Neural crest cell (in vitro differentiated cells): ENCODE data around the gene LRMDA. TPM values are rescaled to one million over a fixed set of nuclear protein-coding genes. Genes with fewer than 3 reads are reported as not detected.

Source experiments
- DNase-seq: peaks from one replicate; pipeline ENCODE4 v3.0.0; 2021; ENCODE audit warnings: low read depth, mixed read lengths, low spot score
- H3K27ac Mint-ChIP-seq: one replicate; pipeline ENCODE4 v1.8.0; 2021; ENCODE audit warnings: mild to moderate bottlenecking, mixed read lengths; ENCODE audit not compliant: unreplicated experiment
- H3K27me3 Mint-ChIP-seq: 2 replicates; pipeline ENCODE4 v1.8.0; 2021; ENCODE audit warnings: low read depth, mild to moderate bottlenecking, mixed read lengths
- H3K36me3 Mint-ChIP-seq: 2 replicates; pipeline ENCODE4 v1.8.0; 2021; ENCODE audit warnings: low read depth, mild to moderate bottlenecking, mixed read lengths
- H3K4me1 Mint-ChIP-seq: 2 replicates; pipeline ENCODE4 v1.8.0; 2021; ENCODE audit warnings: mixed read lengths
- H3K4me3 Mint-ChIP-seq: one replicate; pipeline ENCODE4 v1.8.0; 2021; ENCODE audit warnings: mild to moderate bottlenecking, mixed read lengths
- H3K9me3 Mint-ChIP-seq: 2 replicates; pipeline ENCODE4 v1.8.0; 2021; ENCODE audit warnings: mixed read lengths
- CTCF ChIP-seq: fragments of 200-600 bp; sonication (generic); conservative IDR thresholded peaks from 2 replicates; pipeline ENCODE4 v1.5.0; 2021; ENCODE audit warnings: antibody characterized with exemption, mild to moderate bottlenecking
- total RNA-seq: library from RNA; stranded (reverse); gene quantifications from 2 replicates; pipeline ENCODE4 v1.2.1, GENCODE V29; 2021

Gene LRMDA
- total RNA-seq, 1 donor from 2014 or later = 3.1 TPM

GRCh38 chr10:76487582-76487981 lies 1056.2 kb downstream of the LRMDA start:
- H3K27me3 Mint-ChIP-seq = no peaks in the 10 kb centered on the region
- H3K4me1 Mint-ChIP-seq = no peaks in the 10 kb centered on the region
- TF ChIP-seq CTCF = no peak
- peaks cover 14% of the 10 kb centered on the region for H3K9me3 Mint-ChIP-seq
- H3K4me3 Mint-ChIP-seq = no peak overlapping the region
- H3K36me3 Mint-ChIP-seq = peaks cover 2% of the 10 kb centered on the region
- DNase-seq = no peak
- no peak overlapping the region for H3K27ac Mint-ChIP-seq

GRCh38 chr10:76488602-76489001 lies 1057.2 kb downstream of the LRMDA start:
- no peak for DNase-seq
- no peak overlapping the region for H3K27ac Mint-ChIP-seq
- H3K9me3 Mint-ChIP-seq = peaks cover 14% of the 10 kb centered on the region
- peaks cover 2% of the 10 kb centered on the region for H3K36me3 Mint-ChIP-seq
- H3K4me1 Mint-ChIP-seq = no peaks in the 10 kb centered on the region
- H3K4me3 Mint-ChIP-seq = no peak overlapping the region
- TF ChIP-seq CTCF = no peak
- no peaks in the 10 kb centered on the region for H3K27me3 Mint-ChIP-seq

- Mint-ChIP-seq H3K4me1 (no peaks in the 10 kb centered on the region), H3K27me3 (no peaks in the 10 kb centered on the region), H3K36me3 (peaks cover 6% of the 10 kb centered on the region), H3K9me3 (peaks cover 18% of the 10 kb centered on the region), H3K27ac (no peak overlapping the region), H3K4me3 (no peak overlapping the region)
- no peak for DNase-seq
- TF ChIP-seq CTCF = no peak
Observed at GRCh38 chr10:76491216-76491615, 1059.8 kb downstream of the LRMDA start.

- Mint-ChIP-seq H3K27me3 (no peaks in the 10 kb centered on the region), H3K4me3 (no peak overlapping the region), H3K4me1 (no peaks in the 10 kb centered on the region), H3K36me3 (peaks cover 6% of the 10 kb centered on the region), H3K27ac (no peak overlapping the region), H3K9me3 (peaks cover 18% of the 10 kb centered on the region)
- TF ChIP-seq CTCF = no peak
- DNase-seq = no peak
Observed at GRCh38 chr10:76492026-76492425, 1060.6 kb downstream of the LRMDA start.

- TF ChIP-seq CTCF = no peak
- H3K36me3 Mint-ChIP-seq = peaks cover 4% of the 10 kb centered on the region
- DNase-seq = no peak
- H3K4me3 Mint-ChIP-seq = no peak overlapping the region
- no peaks in the 10 kb centered on the region for H3K27me3 Mint-ChIP-seq
- H3K9me3 Mint-ChIP-seq = peaks cover 16% of the 10 kb centered on the region
- H3K27ac Mint-ChIP-seq = no peak overlapping the region
- no peaks in the 10 kb centered on the region for H3K4me1 Mint-ChIP-seq
Observed at GRCh38 chr10:76492678-76493472, 1061.5 kb downstream of the LRMDA start.
